K562 (cell line): Measurements from ENCODE around the gene KDM4C. TPM values are rescaled to one million over a fixed set of nuclear protein-coding genes. Genes with fewer than 3 reads are reported as not detected.
"Not testable (repeated sequence)": the region's sequence is repeated elsewhere in the genome, so short reads cannot be mapped to it uniquely, and the experiment has no call there.

Experiments used
- ATAC-seq: fragments of 200-7000 bp; cut with Tn5 transposase; 3 replicates; pipeline ENCODE4 v1.9.1; 2020; ENCODE audit warnings: moderate library complexity
- BruUV-seq: library from RNA; stranded (reverse); fragments of 400-500 nt; replicated peaks from 2 replicates; lab custom pipeline; 2021; lab: Mats Ljungman, UMichigan
- CTCF ChIA-PET: fragments of 300-600 bp; formaldehyde crosslinking; extraction: SDS; loops from one replicate; lab custom pipeline; 2021; ENCODE audit warnings: low intra/inter-chr PET ratio; lab: Yijun Ruan, JAX
- POLR2A ChIA-PET: fragments of 300-600, 350-650 bp; sonication (Branson Sonifier 250); formaldehyde crosslinking; extraction: SDS; loops from one replicate; lab custom pipeline; 2021; ENCODE audit warnings: antibody characterized with exemption, inconsistent platforms; lab: Yijun Ruan, JAX
- DNase-seq, 4 experiments: peaks; one replicate each; pipeline versions ENCODE4 v3.0.0 to v3.0.0-alpha.2; 2011 to 2018; ENCODE audit warnings: low spot score in 3 of 4, mixed read lengths in 3 of 4; ENCODE audit errors: extremely low read depth in 1 of 4
- FAIRE-seq: peaks from 2 replicates; lab custom pipeline; 2011; peaks lifted over from hg19 to GRCh38; lab: Jason Lieb, UNC
- H2AFZ ChIP-seq: 2 replicates; pipeline ENCODE4 v1.6.0; 2011; ENCODE audit warnings: low read depth, low read length, control low read depth, inconsistent platforms
- H3K27ac ChIP-seq: fragments of 200-600 bp; 3 replicates; pipeline ENCODE4 v1.8.0; 2011; ENCODE audit warnings: low read depth, mild to moderate bottlenecking, control low read depth, inconsistent platforms, low read length, moderate library complexity, mixed read lengths; ENCODE audit errors: extremely low read depth
- H3K27me3 ChIP-seq, 2 experiments: fragments of 300-600 bp in 1 of 2; 2 replicates in 1 of 2; 3 replicates in 1 of 2; pipeline versions ENCODE4 v1.6.0 to v1.8.0; 2011; ENCODE audit warnings: inconsistent platforms in 2 of 2, low read length in 2 of 2, mild to moderate bottlenecking in 1 of 2, mixed read lengths in 1 of 2, moderate library complexity in 1 of 2; ENCODE audit not compliant: control insufficient read depth in 2 of 2, insufficient read depth in 2 of 2
- H3K36me3 ChIP-seq: fragments of 300-600 bp; 3 replicates; pipeline ENCODE4 v1.8.0; 2011; ENCODE audit warnings: mild to moderate bottlenecking, low read length, inconsistent platforms; ENCODE audit not compliant: control insufficient read depth, insufficient read depth
- H3K4me1 ChIP-seq, 2 experiments: fragments of 200-600 bp in 1 of 2; replicated peaks in 1 of 2; 2 replicates in 1 of 2; 3 replicates in 1 of 2; pipeline versions ENCODE4 v1.5.1 to v1.8.0; 2011; ENCODE audit warnings: inconsistent platforms in 2 of 2, low read length in 2 of 2, mild to moderate bottlenecking in 1 of 2, mixed read lengths in 1 of 2, moderate library complexity in 1 of 2; ENCODE audit not compliant: control insufficient read depth in 2 of 2, insufficient read depth in 2 of 2
- H3K4me2 ChIP-seq: 2 replicates; pipeline ENCODE4 v1.6.1; 2011; ENCODE audit warnings: low read length, control low read depth, inconsistent platforms, mixed read lengths; ENCODE audit not compliant: insufficient read depth
- H3K4me3 ChIP-seq: fragments of 200-600 bp; sonication (generic), shearing (Covaris generic); 2 replicates; pipeline ENCODE4 v1.5.1; 2016; ENCODE audit warnings: control low read depth, inconsistent platforms
- H3K79me2 ChIP-seq: fragments of 200-600 bp; 3 replicates; pipeline ENCODE4 v1.8.0; 2011; ENCODE audit warnings: low read length, inconsistent platforms; ENCODE audit not compliant: control insufficient read depth, insufficient read depth
- H3K9ac ChIP-seq, 2 experiments: 2 replicates each; pipeline versions ENCODE4 v1.6.0 to v1.6.1; 2011; ENCODE audit warnings: low read depth in 2 of 2, low read length in 2 of 2, control low read depth in 1 of 2, inconsistent platforms in 1 of 2, mild to moderate bottlenecking in 1 of 2, mixed read lengths in 1 of 2; ENCODE audit not compliant: insufficient read depth in 1 of 2
- H3K9me1 ChIP-seq: one replicate; pipeline ENCODE4 v1.6.0; 2011; ENCODE audit warnings: inconsistent platforms, mild to moderate bottlenecking, low read length, moderate library complexity; ENCODE audit not compliant: control insufficient read depth, insufficient read depth
- H3K9me3 ChIP-seq: replicated peaks from 2 replicates; pipeline ENCODE4 v1.5.1; 2011; ENCODE audit warnings: low read depth, low read length, inconsistent platforms; ENCODE audit not compliant: control insufficient read depth, insufficient read depth
- H4K20me1 ChIP-seq: replicated peaks from 2 replicates; pipeline ENCODE4 v1.6.1; 2011; ENCODE audit warnings: low read length, inconsistent platforms, mixed read lengths; ENCODE audit not compliant: control insufficient read depth, insufficient read depth
- CCNT2 ChIP-seq: IDR thresholded peaks from 2 replicates; pipeline ENCODE4 v1.6.1; 2011; ENCODE audit warnings: borderline replicate concordance, low read depth, mild to moderate bottlenecking, moderate library complexity, mixed read lengths, low read length; ENCODE audit not compliant: insufficient read length; ENCODE audit errors: extremely low read depth
- KHSRP ChIP-seq: fragments of 450-650 bp; IDR thresholded peaks from 2 replicates; pipeline ENCODE4 v1.6.1; 2017
- WGBS: fragments of 100-300 bp; shearing (Covaris generic); methylation state at CpG from one replicate; pipeline ENCODE4 v1.1.6; 2016; ENCODE audit warnings: low coverage, mixed read lengths; ENCODE audit not compliant: insufficient coverage; ENCODE audit errors: missing lambda C conversion rate; 5-methylcytosine and 5-hydroxymethylcytosine counted together
- in situ Hi-C: fragments of 300-500 bp; cut with MboI; formaldehyde crosslinking; loops from 4 replicates; pipeline ENCODE4 v1.15.0; 2018; ENCODE audit warnings: inconsistent platforms, mixed read lengths
- intact Hi-C: fragments of 100-400 bp; cut with micrococcal nuclease; formaldehyde crosslinking; loops from 2 replicates; pipeline ENCODE4 v1.14.2; 2022
- polyA plus RNA-seq, 8 experiments: library from polyadenylated mRNA; depleted of rRNA in 4 of 8; stranded (reverse) in 5 of 8; unstranded in 3 of 8; fragments of >200 nt; fragmentation: Nextera tagmentation in 2 of 8; fragmentation: Illumina TruSeq in 1 of 8; extraction: Ambion mirVana in 2 of 8; extraction: Trizol in 1 of 8; gene quantifications; 2 replicates each; pipeline versions ENCODE4 v1.2.1 to v1.2.3, GENCODE V29; 2011 to 2014; ENCODE audit warnings: inconsistent platforms in 1 of 8, missing spikeins in 1 of 8
- total RNA-seq, 7 experiments: library from RNA; depleted of rRNA in 6 of 7; stranded (reverse); fragments of >200 nt in 6 of 7; fragmentation: Illumina TruSeq in 2 of 7; extraction: Trizol in 2 of 7; gene quantifications; 2 replicates each; pipeline versions ENCODE4 v1.2.1 to v1.2.3, GENCODE V29; 2011 to 2021; ENCODE audit warnings: low replicate concordance in 1 of 7
- TF ChIP-seq, protein P1 (sequence below): fragments of 450-650 bp; formaldehyde crosslinking; IDR thresholded peaks from 2 replicates; pipeline ENCODE4 v1.4.0; 2020; ENCODE audit warnings: mild to moderate bottlenecking, mixed read lengths
- TF ChIP-seq, protein P2 (sequence below): sonication (generic); formaldehyde crosslinking; IDR thresholded peaks from 2 replicates; pipeline ENCODE4 v1.9.0; 2022; ENCODE audit warnings: mild to moderate bottlenecking, missing genetic modification reagents

Gene KDM4C
- total and polyA plus RNA-seq, 9 of the 15 experiments (the other 6 are each of a cell fraction or from before 2014, with no cell fraction given) = 5.4 to 17.0 (median 12.6) TPM

DNA sequence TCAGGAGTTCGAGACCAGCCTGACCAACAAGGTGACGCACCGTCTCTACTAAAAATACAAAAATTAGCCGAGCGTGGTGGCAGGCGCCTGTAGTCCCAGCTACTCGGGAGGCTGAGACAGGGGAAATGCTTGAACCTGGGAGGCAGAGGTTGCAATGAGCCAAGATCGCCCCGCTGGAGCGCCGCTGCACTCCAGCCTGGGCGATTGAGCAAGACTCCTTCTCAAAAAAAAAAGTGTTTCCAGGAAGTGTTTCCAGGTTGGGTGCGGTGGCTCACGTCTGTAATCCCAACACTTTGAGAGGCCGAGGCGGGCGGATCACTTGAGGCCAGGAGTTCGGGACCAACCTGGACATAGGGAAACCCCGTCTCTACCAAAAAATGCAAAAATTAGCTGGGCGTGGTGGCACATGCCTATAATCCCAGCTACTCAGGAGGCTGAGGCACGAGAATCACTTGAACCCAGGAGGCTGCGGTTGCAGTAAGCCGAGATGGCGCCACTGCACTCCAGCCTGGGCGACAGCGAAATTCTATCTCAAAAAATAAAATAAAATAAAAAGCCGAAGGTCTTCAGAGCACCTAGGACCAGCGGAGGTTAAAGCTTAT, 42.5 kb upstream of the KDM4C start:
- H3K9me1 ChIP-seq, H3K9me3 ChIP-seq, H3K79me2 ChIP-seq, in situ Hi-C loops, H3K9ac ChIP-seq, H2AFZ ChIP-seq, ATAC-seq, POLR2A ChIA-PET, H3K36me3 ChIP-seq, H3K4me3 ChIP-seq, H3K27ac ChIP-seq, BruUV-seq, intact Hi-C loops, H3K4me1 ChIP-seq, H4K20me1 ChIP-seq, H3K27me3 ChIP-seq, H3K4me2 ChIP-seq, CTCF ChIA-PET, FAIRE-seq, DNase-seq: not testable (repeated sequence)
- WGBS = 52% methylated on average over 14 of the region's 28 CpGs

DNA sequence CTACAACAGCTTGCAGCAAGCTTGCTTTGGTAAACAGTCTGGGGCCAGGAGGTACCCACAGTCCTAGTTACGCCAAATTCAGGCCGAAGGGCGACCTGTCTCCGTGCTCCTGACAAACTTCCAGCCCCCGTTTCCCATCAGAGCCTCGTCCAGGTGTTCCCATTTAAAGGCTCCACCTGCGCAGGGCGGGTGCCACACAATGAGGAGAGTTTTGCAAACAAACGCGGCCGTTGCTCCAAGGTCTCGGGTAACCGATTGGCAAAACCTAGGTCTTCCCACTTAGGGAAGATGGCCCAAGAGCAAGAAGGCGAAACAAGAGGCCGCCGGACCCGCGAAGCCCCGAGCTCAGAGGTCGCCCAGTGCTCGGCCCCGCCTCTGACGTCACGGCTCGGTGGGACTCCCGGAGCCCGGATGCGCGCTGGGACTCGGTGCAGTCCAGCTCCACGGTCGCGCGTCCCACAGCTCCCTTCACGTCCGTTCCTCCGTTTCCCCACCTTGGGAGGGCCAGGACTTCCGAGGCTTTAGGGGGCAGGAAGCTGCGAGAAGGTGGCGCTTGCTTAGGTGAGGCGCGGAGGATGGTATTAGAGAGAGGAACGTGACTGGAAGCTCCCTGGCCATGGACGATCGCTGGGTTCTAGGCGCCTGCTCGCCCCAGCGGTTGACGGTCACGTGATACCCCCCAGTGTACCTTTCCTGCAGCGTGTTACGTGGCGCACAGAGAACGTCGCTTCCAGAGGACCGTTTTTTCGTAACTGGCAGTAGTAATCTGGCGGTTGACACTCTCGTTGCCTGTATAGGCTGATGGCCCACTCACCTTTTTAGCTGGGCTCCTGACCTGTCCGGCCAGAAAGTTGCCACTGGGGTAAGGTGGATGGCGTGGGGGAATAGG, 41.8 kb upstream of the KDM4C start:
- POLR2A ChIA-PET = no interaction called here
- H3K36me3 ChIP-seq = no peaks in the 10 kb centered on the region
- H3K9me1 ChIP-seq = no peaks in the 10 kb centered on the region
- H3K27ac ChIP-seq = no peak overlapping the region
- no peak for DNase-seq
- TF ChIP-seq CCNT2 (no peak), KHSRP (no peak)
- TF ChIP-seq, protein P1, sequence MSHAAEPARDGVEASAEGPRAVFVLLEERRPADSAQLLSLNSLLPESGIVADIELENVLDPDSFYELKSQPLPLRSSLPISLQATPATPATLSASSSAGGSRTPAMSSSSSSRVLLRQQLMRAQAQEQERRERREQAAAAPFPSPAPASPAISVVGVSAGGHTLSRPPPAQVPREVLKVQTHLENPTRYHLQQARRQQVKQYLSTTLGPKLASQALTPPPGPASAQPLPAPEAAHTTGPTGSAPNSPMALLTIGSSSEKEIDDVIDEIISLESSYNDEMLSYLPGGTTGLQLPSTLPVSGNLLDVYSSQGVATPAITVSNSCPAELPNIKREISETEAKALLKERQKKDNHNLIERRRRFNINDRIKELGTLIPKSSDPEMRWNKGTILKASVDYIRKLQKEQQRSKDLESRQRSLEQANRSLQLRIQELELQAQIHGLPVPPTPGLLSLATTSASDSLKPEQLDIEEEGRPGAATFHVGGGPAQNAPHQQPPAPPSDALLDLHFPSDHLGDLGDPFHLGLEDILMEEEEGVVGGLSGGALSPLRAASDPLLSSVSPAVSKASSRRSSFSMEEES = peak; percentile 41; the same call in 1 of the 2 replicates
- TF ChIP-seq, protein P2, sequence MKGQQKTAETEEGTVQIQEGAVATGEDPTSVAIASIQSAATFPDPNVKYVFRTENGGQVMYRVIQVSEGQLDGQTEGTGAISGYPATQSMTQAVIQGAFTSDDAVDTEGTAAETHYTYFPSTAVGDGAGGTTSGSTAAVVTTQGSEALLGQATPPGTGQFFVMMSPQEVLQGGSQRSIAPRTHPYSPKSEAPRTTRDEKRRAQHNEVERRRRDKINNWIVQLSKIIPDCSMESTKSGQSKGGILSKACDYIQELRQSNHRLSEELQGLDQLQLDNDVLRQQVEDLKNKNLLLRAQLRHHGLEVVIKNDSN = peak; percentile 30; the same call in 1 of the 2 replicates
- intact Hi-C loops = no loop called here
- ATAC-seq = no peak
- H3K79me2 ChIP-seq = no peaks in the 10 kb centered on the region
- CTCF ChIA-PET = no interaction called here
- H3K4me1 ChIP-seq = peaks cover 0 to 5% of the 10 kb centered on the region in 2 experiments; a peak in 2 of 5 replicates
- H3K4me3 ChIP-seq = no peak overlapping the region
- no peak overlapping the region for H3K9ac ChIP-seq
- in situ Hi-C loops = no loop called here
- H3K9me3 ChIP-seq = no peaks in the 10 kb centered on the region
- no peaks in the 10 kb centered on the region for H4K20me1 ChIP-seq
- no peak overlapping the region for H3K4me2 ChIP-seq
- no TSS peak for BruUV-seq
- WGBS = 54% methylated on average over 26 of the region's 61 CpGs
- peaks cover 0 to 2% of the 10 kb centered on the region in 2 experiments; a peak in 3 of 5 replicates for H3K27me3 ChIP-seq
- no peak overlapping the region for H2AFZ ChIP-seq
- FAIRE-seq = no peak
